Midbrain (tissue), 1 donor: Measurements from ENCODE around the gene IFNGR1.
"Not testable (repeated sequence)": the region's sequence is repeated elsewhere in the genome, so short reads cannot be mapped to it uniquely, and the experiment has no call there.

Experiments used
- DNase-seq: peaks from one replicate; lab custom pipeline; 2025; lab: John Stamatoyannopoulos, UW

The IFNGR1 gene

GRCh38 chr6:137218917-137219663, at the start of gene IFNGR1:
Gene IFNGR1, minus strand, starts transcription at chr6:137219385. Its CDS starts 58 bp downstream, at chr6:137219327.
- peak; percentile 97 for DNase-seq

- no peak for DNase-seq
Measured at GRCh38 chr6:137268911-137269310, 49.7 kb upstream of the IFNGR1 start.

- no peak for DNase-seq
Measured at GRCh38 chr6:137266309-137266586, 47.1 kb upstream of the IFNGR1 start.

- DNase-seq = no peak
Measured at GRCh38 chr6:137265561-137266308, 46.5 kb upstream of the IFNGR1 start.

- DNase-seq = no peak
Measured at GRCh38 chr6:137264311-137265075, 45.3 kb upstream of the IFNGR1 start.

- DNase-seq = no peak
Measured at GRCh38 chr6:137261761-137262160, 42.6 kb upstream of the IFNGR1 start.

- no peak for DNase-seq
Measured at GRCh38 chr6:137261361-137261760, 42.2 kb upstream of the IFNGR1 start.

GRCh38 chr6:137260217-137260616, 41.0 kb upstream of the IFNGR1 start:
- no peak for DNase-seq

GRCh38 chr6:137259349-137259748, 40.2 kb upstream of the IFNGR1 start:
- no peak for DNase-seq

GRCh38 chr6:137258170-137258569, 39.0 kb upstream of the IFNGR1 start:
- DNase-seq = no peak

- no peak for DNase-seq
Measured at GRCh38 chr6:137256350-137257103, 37.3 kb upstream of the IFNGR1 start.

- DNase-seq = no peak
Measured at GRCh38 chr6:137254966-137255365, 35.8 kb upstream of the IFNGR1 start.

GRCh38 chr6:137254430-137254829, 35.2 kb upstream of the IFNGR1 start:
- DNase-seq = not testable (repeated sequence)

- no peak for DNase-seq
Measured at GRCh38 chr6:137248702-137249101, 29.5 kb upstream of the IFNGR1 start.

GRCh38 chr6:137247724-137248123, 28.5 kb upstream of the IFNGR1 start:
- no peak for DNase-seq

- peak; percentile 10 for DNase-seq
Measured at GRCh38 chr6:137246791-137247202, 27.6 kb upstream of the IFNGR1 start.

- DNase-seq = no peak
Measured at GRCh38 chr6:137246164-137246563, 27.0 kb upstream of the IFNGR1 start.

- no peak for DNase-seq
Measured at GRCh38 chr6:137241481-137242038, 22.4 kb upstream of the IFNGR1 start.

- DNase-seq = no peak
Measured at GRCh38 chr6:137240168-137240567, 21.0 kb upstream of the IFNGR1 start.

GRCh38 chr6:137237413-137238170, 18.4 kb upstream of the IFNGR1 start:
- no peak for DNase-seq
